HG02588 (cell line): ENCODE data around the gene ROPN1L.
"Not testable (repeated sequence)": the region's sequence is repeated elsewhere in the genome, so short reads cannot be mapped to it uniquely, and the experiment has no call there.

Experiments used
- ATAC-seq: cut with Tn5 transposase; IDR thresholded peaks from one replicate; pipeline ENCODE4 v1.9.1; 2021; ENCODE audit warnings: mild to moderate bottlenecking, moderate library complexity; ENCODE audit not compliant: unreplicated experiment

ROPN1L gene

GRCh38 chr5:10499776-10500175, 58.1 kb downstream of the ROPN1L start:
- ATAC-seq: no peak

- no peak for ATAC-seq
Measured at GRCh38 chr5:10500669-10501068, 59.0 kb downstream of the ROPN1L start.

DNA sequence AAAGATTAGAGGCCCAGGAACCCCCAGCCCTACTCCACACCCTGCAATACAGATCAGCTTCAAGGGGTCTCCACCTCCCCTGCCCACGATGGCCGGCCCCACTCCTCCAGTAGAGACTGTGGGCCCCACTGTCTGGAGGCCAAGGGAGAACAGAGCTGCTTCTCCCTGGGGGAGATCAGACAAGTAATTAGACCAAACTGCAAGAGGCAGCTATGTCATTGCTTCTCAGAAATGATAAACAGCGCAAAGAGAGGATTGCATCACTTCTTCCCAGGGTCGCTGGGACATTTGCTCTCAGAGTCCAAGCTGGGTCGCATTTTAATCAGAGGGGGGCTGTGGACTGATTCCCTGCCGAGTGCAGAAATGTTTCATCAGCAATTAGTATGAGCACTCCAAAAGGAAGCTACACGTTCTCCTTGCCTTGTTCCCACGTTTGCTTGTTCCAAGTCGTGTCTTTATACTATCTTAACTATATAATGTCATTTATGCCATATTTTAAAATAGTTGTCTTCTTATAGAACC, 59.9 kb downstream of the ROPN1L start:
- ATAC-seq: no peak

GRCh38 chr5:10502130-10502529, 60.5 kb downstream of the ROPN1L start:
- ATAC-seq: no peak

- no peak for ATAC-seq
Measured at GRCh38 chr5:10502578-10502977, 60.9 kb downstream of the ROPN1L start.

DNA sequence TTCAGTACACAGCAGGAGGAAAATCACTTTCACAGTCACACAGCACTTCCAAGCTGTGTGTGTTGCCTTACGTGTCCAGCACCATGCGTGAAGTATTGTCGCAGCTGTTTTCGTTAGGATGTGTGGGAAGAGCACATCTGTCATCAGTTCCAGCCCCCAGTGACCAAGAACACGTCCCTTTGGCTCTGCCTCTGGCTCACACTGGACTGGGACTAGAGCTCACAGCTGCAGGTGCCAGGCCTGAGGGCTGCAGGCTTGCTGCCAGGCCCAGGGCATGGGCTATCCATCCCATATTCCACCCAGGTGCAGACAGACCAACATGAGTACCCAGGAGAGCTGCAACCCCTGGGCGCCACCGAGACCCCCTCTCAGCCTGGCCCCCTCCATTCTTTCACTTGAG, 61.6 kb downstream of the ROPN1L start:
- ATAC-seq: no peak

DNA sequence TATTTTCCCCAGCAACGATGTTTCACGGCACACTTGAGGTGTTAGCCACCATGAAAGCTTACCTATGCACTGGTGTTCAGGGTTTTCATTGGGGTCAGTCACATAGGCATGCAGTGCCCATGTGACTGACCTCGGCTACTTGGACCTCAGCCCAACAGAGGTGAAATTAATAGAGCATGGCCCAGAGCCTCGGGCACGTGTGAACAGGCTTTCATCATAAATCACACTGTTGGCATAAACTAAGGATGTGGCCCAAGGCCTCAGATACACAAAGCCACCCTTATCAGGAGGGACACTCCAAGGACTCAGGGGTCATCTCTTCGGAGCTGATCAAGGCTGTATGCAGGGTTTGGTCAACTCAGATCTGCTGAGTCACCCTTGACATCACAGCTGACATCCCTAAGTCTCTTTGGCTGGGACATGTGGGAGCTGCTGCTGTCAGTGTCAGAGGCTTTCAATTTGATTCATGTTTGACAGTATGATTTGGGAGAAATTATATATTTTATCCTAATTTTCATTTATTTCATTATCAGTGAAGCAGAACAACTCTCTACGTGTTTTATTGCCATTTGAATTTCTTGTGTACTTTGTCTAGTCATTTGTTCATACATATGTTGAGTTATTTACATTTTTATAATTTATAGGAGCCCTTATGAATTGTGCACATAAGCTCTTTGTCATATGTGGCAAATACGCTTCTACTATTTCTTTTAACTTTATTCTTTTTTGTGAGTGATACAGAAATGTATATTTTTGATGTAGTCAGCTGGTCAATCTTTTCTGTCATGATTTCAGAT, 62.5 kb downstream of the ROPN1L start:
- ATAC-seq: no peak

GRCh38 chr5:10505517-10506095, 63.9 kb downstream of the ROPN1L start:
- peak; percentile 54 for ATAC-seq

- no peak for ATAC-seq
Measured at GRCh38 chr5:10506535-10506934, 64.9 kb downstream of the ROPN1L start.

- ATAC-seq: no peak
Measured at GRCh38 chr5:10507575-10508096, 66.0 kb downstream of the ROPN1L start.

DNA sequence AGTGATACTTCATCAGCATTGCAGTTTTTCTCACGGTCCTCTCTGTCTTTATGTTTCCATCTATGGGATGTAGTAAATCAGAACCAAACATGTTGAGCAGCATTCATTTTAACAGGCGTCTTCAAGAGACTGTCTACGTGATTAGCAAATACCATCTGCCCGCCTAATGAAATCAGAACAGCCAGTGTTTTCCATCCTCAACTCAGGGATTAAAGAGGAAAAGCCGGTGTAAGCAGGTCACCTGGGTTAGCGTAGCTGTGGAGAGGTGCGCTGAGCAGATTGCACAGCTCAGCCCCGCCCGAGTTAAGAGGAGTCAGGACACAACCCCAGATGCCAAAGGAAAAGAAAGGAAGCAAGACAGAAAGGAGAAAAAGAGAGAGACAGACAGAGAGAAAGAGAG, 67.9 kb downstream of the ROPN1L start:
- ATAC-seq: no peak

DNA sequence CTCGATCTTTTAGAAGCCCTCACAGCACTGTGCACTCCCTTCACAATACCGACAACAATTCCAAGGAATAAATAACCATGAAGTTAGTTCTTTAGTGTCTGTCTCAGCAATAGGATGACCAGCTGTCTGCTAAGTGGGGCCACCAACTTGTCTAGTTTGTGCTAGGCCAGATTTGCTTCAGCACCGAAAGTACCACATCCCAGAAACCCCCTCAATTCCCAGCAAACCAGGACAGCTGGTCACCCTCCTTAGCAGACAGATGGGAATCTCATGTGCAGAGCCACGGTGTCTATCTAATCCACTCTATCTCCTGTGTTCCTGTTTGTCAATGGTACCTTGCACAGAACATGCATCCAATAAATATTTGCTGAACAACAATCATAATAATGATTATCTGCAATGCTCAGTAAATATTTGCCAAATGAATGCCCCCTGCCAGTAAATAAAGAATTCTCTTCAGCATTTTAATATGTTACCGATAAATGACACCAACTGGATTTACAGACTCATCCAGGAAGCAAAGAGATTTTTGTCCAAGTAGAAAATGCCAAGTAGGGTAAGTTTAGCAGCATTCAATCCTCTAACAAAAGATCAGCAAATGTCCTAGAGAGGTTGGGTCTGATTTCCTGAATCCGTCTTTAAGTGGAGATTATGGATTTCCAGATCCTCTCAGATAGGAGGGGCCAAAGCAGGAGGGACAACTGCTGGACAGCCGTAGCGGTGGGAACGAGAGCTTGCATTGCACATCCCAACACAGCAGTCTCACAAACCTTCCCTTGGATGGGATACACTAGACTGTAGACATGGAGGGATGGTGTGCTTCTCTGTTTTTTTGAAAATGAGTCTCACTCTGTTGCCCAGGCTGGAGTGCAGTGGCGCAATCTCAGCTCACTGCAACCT, 70.3 kb downstream of the ROPN1L start:
- no peak for ATAC-seq

DNA sequence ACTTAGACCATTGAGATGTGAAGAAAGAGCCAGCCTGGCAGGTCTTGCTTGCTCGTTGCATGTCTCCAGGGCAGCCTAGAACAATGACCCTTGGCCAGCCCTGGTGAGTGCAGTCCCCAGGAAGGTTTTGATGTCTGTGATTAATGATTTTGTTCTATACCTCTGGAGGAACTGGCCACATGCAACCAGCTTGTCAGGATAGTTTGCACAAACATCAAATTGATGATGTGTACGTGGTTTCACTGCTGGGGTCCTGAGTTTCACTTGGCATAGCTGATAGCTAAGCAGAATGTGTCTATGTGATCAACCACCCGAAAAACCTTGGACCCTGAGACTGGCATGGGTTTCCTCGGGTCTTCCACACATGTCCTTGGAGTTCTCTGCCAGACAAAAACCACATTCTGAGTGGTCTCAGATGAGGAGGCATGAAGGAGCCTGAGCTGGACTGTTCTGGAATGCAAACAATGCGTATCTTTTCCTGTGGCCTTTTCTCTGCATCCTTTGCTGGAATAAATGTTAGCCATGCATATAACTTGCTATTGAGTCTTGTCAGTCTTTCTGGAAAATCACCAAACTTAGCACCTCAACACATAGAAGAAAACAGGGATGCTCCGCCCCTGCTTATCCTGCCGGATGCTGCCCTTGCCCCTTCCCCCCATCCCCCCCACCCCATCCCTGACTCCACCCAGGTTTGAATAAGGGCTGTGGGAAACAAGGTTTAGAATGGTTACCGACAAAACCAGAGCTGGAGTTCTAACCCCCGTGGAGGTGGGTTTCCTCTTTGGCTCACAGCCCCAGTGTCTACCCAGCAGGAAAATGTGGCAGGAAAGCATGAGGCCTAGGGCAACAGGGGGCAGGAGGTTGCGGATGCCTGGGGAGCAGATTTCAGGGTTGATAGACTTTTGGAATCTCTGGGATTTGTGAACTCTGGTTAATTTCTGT, 72.1 kb downstream of the ROPN1L start:
- no peak for ATAC-seq

DNA sequence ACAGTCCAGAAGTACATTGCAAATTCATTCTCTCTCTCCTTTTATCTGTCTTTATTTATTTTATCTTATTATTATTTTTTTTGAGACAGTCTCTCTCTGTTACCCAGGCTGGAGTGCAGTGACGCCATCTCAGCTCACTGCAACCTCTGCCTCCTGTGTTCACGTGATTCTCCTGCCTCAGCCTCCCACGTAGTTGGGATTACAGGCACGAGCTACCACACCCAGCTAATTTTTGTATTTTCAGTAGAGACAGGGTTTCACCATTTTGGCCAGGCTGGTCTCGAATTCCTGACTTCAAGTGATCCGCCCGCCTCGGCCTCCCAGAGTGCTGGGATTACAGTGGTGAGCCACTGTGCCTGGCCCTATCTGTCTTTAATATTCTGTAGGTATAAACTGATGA, 72.9 kb downstream of the ROPN1L start:
- not testable (repeated sequence) for ATAC-seq
